ENCODE data around the gene ALPG. TPM values are rescaled to one million over a fixed set of nuclear protein-coding genes. Genes with fewer than 3 reads are reported as not detected.
"Not testable (repeated sequence)": the region's sequence is repeated elsewhere in the genome, so short reads cannot be mapped to it uniquely, and the experiment has no call there.

Gene ALPG
- polyA plus RNA-seq, 1 donor: not detected

DNA sequence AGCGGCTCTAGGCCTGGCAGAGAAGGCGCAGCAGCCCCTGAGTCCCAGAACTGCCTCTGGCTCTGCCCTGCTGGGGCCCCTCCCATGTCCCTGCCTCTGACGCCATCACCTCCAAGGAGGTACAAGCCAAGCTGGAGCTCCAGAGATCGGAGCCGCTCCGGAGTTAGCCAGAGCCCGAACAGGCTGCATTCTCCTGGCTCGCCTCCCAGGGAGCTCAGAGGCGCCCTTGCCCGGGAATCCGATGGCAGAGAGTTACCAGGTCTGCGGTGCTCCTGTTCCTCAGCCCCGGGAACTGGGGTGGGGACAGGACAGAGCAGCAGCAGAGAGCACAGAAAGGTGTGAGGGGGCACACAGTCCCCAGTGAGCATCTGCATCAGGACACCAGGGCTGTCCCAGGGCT, 36.4 kb downstream of the ALPG start:
- peaks cover 20% of the 10 kb centered on the region for H3K4me1 ChIP-seq (ENCODE audit: control insufficient read depth, insufficient read depth, low read length)

DNA sequence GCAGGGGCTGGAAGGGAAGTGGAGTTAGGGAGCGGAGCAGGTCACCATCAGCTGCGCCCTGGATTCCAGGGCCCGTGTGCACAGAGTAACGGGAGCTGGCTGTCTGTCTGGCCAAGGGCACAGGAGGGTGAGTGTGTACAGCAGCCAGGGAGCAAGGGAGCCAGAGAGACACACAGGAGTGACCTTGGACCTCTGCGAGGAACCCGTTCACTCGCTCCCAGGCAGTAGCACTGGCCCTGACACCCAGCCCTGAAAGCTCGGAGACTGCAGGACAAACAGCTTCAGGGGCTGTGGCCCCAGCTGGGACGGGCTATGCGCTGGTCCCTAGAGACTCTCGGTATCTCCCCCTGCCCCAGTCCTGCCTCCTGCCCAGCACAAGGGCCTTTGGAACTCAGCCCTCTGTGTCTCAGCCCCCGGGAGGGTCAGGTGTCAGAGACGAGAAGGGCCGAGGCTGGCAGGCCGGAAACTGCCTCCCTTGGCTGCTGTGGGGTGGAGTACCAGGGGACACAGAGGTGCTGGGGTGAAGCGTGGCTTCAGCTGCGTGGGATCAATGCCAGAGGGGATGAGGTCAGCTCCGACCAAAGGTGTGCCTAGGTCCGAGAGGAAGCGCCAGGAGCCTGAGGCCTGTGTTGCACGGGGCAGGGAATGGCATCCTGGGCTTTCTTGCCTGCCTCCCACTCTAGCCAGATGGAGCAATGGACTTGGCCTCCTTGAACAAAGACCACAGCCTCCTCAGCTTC, 37.2 kb downstream of the ALPG start:
- no CpG with 5 or more reads among the region's 21 CpGs for WGBS (ENCODE audit: insufficient coverage, low lambda C conversion rate)
- H3K27ac ChIP-seq (ENCODE audit: low read length); H3K4me3 ChIP-seq (ENCODE audit: low read length); H3K9me3 ChIP-seq (ENCODE audit: control insufficient read depth, low read depth, low read length); H3K27me3 ChIP-seq (ENCODE audit: control insufficient read depth, insufficient read depth, low read length); H3K36me3 ChIP-seq (ENCODE audit: control insufficient read depth, insufficient read depth, low read length); DNase-seq: not testable (repeated sequence)
- H3K4me1 ChIP-seq (ENCODE audit: control insufficient read depth, insufficient read depth, low read length): peaks cover 24% of the 10 kb centered on the region

More for the DNA sequence above, 36.4 kb downstream of the ALPG start:
- not testable (repeated sequence) for H3K36me3 ChIP-seq (ENCODE audit: control insufficient read depth, insufficient read depth, low read length); H3K4me3 ChIP-seq (ENCODE audit: low read length); DNase-seq; H3K27ac ChIP-seq (ENCODE audit: low read length); H3K9me3 ChIP-seq (ENCODE audit: control insufficient read depth, low read depth, low read length); H3K27me3 ChIP-seq (ENCODE audit: control insufficient read depth, insufficient read depth, low read length)
- WGBS (ENCODE audit: insufficient coverage, low lambda C conversion rate): no CpG with 5 or more reads among the region's 13 CpGs

DNA sequence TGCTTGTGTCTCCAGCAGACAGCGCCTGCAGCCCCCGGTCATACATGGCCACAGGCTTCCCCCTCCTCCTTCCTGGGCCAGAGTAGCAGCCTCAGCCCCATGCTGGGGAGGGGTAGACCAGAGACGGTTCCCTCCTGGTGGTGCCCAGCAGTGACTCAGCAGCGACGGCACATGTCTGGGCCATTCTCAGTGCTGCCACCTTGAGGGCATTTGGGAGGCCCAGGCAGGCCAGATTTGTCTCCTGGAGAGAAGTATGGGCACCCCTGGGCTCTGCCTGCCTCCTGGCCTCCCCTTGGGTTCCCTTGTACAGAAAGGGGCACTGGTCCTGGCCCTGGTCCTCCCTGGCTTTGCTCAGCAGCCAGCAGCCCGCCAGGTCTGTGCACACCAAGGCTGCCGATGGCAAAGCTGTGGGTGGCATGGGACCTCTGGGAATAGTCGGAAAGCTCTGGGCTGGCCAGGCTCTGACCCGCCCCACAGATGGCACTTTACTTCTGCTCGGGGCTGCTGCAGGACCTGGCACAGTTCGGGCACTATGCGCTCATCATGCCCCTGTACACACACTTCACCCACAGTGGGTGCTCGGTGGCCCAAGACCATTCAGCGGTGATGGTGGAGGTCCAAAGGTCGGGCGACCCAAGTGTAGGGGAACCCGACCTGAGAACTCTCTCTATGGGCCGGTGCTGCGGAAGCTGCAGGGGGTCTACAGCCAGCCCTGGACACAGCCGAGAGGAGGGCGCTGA, 37.9 kb downstream of the ALPG start:
- DNase-seq: no peak
- H3K4me1 ChIP-seq (ENCODE audit: control insufficient read depth, insufficient read depth, low read length): peaks cover 24% of the 10 kb centered on the region
- H3K9me3 ChIP-seq (ENCODE audit: control insufficient read depth, low read depth, low read length): no peaks in the 10 kb centered on the region
- H3K27me3 ChIP-seq (ENCODE audit: control insufficient read depth, insufficient read depth, low read length): no peaks in the 10 kb centered on the region
- no peak overlapping the region for H3K27ac ChIP-seq (ENCODE audit: low read length)
- H3K36me3 ChIP-seq (ENCODE audit: control insufficient read depth, insufficient read depth, low read length): no peaks in the 10 kb centered on the region
- H3K4me3 ChIP-seq (ENCODE audit: low read length): no peak overlapping the region
- WGBS (ENCODE audit: insufficient coverage, low lambda C conversion rate): no CpG with 5 or more reads among the region's 21 CpGs

- H3K9me3 ChIP-seq (ENCODE audit: control insufficient read depth, low read depth, low read length); H3K36me3 ChIP-seq (ENCODE audit: control insufficient read depth, insufficient read depth, low read length); H3K27me3 ChIP-seq (ENCODE audit: control insufficient read depth, insufficient read depth, low read length); H3K4me3 ChIP-seq (ENCODE audit: low read length); DNase-seq; H3K27ac ChIP-seq (ENCODE audit: low read length): not testable (repeated sequence)
- no CpG with 5 or more reads among the region's 29 CpGs for WGBS (ENCODE audit: insufficient coverage, low lambda C conversion rate)
- peaks cover 21% of the 10 kb centered on the region for H3K4me1 ChIP-seq (ENCODE audit: control insufficient read depth, insufficient read depth, low read length)
Observed at GRCh38 chr2:232445149-232445885, 38.7 kb downstream of the ALPG start.

- H3K9me3 ChIP-seq (ENCODE audit: control insufficient read depth, low read depth, low read length); H3K27me3 ChIP-seq (ENCODE audit: control insufficient read depth, insufficient read depth, low read length); H3K4me3 ChIP-seq (ENCODE audit: low read length); DNase-seq; H3K36me3 ChIP-seq (ENCODE audit: control insufficient read depth, insufficient read depth, low read length): not testable (repeated sequence)
- peaks cover 20% of the 10 kb centered on the region for H3K4me1 ChIP-seq (ENCODE audit: control insufficient read depth, insufficient read depth, low read length)
- peak overlapping the region; percentile 18 for H3K27ac ChIP-seq (ENCODE audit: low read length)
- WGBS (ENCODE audit: insufficient coverage, low lambda C conversion rate): no CpG with 5 or more reads among the region's 9 CpGs
Observed at GRCh38 chr2:232446266-232446777, 39.7 kb downstream of the ALPG start.

- no peaks in the 10 kb centered on the region for H3K36me3 ChIP-seq (ENCODE audit: control insufficient read depth, insufficient read depth, low read length)
- DNase-seq: no peak
- peak overlapping the region; percentile 74 for H3K27ac ChIP-seq (ENCODE audit: low read length)
- peaks cover 20% of the 10 kb centered on the region for H3K4me1 ChIP-seq (ENCODE audit: control insufficient read depth, insufficient read depth, low read length)
- no peaks in the 10 kb centered on the region for H3K27me3 ChIP-seq (ENCODE audit: control insufficient read depth, insufficient read depth, low read length)
- no peaks in the 10 kb centered on the region for H3K9me3 ChIP-seq (ENCODE audit: control insufficient read depth, low read depth, low read length)
- H3K4me3 ChIP-seq (ENCODE audit: low read length): no peak overlapping the region
- WGBS (ENCODE audit: insufficient coverage, low lambda C conversion rate): no CpG with 5 or more reads among the region's 9 CpGs
Observed at GRCh38 chr2:232447091-232447620, 40.5 kb downstream of the ALPG start.

DNA sequence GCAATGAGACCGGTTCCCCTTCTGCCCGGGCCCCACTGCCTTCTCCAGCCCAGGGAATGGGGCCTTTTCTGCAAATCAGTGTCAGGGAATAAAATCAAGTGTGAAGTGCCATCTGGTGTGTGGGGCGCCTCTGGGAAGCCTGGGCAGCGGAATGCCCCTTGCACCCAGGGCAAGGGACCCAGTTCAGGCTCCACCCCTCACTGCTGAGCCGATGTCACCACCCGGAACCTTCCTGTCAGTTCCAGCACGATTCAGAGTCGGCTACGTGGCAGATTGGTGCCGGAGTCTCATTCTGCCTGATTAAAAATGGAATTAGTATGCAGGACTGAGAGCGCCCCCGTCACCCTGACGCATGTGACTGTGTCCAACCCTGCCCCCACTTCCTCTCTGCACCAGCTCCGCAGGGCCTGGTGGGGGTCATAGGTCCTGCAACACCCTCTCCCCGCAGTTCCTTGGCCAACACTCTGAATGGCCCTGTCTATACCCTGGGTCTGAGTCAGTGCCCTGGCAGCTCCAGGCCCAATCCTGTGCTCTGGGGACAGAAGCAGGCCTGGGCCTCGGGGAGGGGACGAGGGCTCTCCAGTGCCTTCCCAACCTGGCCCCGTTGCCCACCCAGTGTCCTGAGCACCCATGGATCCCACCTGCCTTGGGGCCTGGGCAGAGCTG, 41.1 kb downstream of the ALPG start:
- no peaks in the 10 kb centered on the region for H3K36me3 ChIP-seq (ENCODE audit: control insufficient read depth, insufficient read depth, low read length)
- peaks cover 20% of the 10 kb centered on the region for H3K4me1 ChIP-seq (ENCODE audit: control insufficient read depth, insufficient read depth, low read length)
- peak overlapping the region; percentile 86 for H3K27ac ChIP-seq (ENCODE audit: low read length)
- no peaks in the 10 kb centered on the region for H3K27me3 ChIP-seq (ENCODE audit: control insufficient read depth, insufficient read depth, low read length)
- WGBS (ENCODE audit: insufficient coverage, low lambda C conversion rate): no CpG with 5 or more reads among the region's 18 CpGs
- DNase-seq: peak; percentile 95 to 98
- H3K9me3 ChIP-seq (ENCODE audit: control insufficient read depth, low read depth, low read length): no peaks in the 10 kb centered on the region
- H3K4me3 ChIP-seq (ENCODE audit: low read length): no peak overlapping the region

GRCh38 chr2:232448304-232448690, 41.7 kb downstream of the ALPG start:
- H3K27ac ChIP-seq (ENCODE audit: low read length): peak overlapping the region; percentile 86

GRCh38 chr2:232449964-232450363, 43.3 kb downstream of the ALPG start:
- no peak for DNase-seq
- H3K4me1 ChIP-seq (ENCODE audit: control insufficient read depth, insufficient read depth, low read length): peaks cover 26% of the 10 kb centered on the region

More at GRCh38 chr2:232448304-232448690, 41.7 kb downstream of the ALPG start:
- Histone ChIP-seq H3K36me3 (ENCODE audit: control insufficient read depth, insufficient read depth, low read length) (no peaks in the 10 kb centered on the region), H3K27me3 (ENCODE audit: control insufficient read depth, insufficient read depth, low read length) (no peaks in the 10 kb centered on the region), H3K9me3 (ENCODE audit: control insufficient read depth, low read depth, low read length) (no peaks in the 10 kb centered on the region), H3K4me1 (ENCODE audit: control insufficient read depth, insufficient read depth, low read length) (peaks cover 20% of the 10 kb centered on the region), H3K4me3 (ENCODE audit: low read length) (no peak overlapping the region)
- no CpG with 5 or more reads among the region's 10 CpGs for WGBS (ENCODE audit: insufficient coverage, low lambda C conversion rate)
- no peak for DNase-seq

More at GRCh38 chr2:232449964-232450363, 43.3 kb downstream of the ALPG start:
- no peaks in the 10 kb centered on the region for H3K36me3 ChIP-seq (ENCODE audit: control insufficient read depth, insufficient read depth, low read length)
- WGBS (ENCODE audit: insufficient coverage, low lambda C conversion rate): no CpG with 5 or more reads among the region's 12 CpGs
- H3K27me3 ChIP-seq (ENCODE audit: control insufficient read depth, insufficient read depth, low read length): no peaks in the 10 kb centered on the region
- no peaks in the 10 kb centered on the region for H3K9me3 ChIP-seq (ENCODE audit: control insufficient read depth, low read depth, low read length)
- no peak overlapping the region for H3K4me3 ChIP-seq (ENCODE audit: low read length)
- H3K27ac ChIP-seq (ENCODE audit: low read length): no peak overlapping the region

Measured in large intestine (tissue), 3 donors.